Smooth muscle cell (in vitro differentiated cells): Measurements from ENCODE around the gene C18orf63. TPM values are rescaled to one million over a fixed set of nuclear protein-coding genes. Genes with fewer than 3 reads are reported as not detected.

Source experiments
- DNase-seq: peaks from one replicate; lab custom pipeline; 2025; ENCODE audit not compliant: unreplicated experiment; lab: John Stamatoyannopoulos, UW
- H2AFZ ChIP-seq: fragments of 200-600 bp; sonication (generic); 2 replicates; pipeline ENCODE4 v1.6.0; 2016; ENCODE audit warnings: antibody characterized with exemption, low read depth, mild to moderate bottlenecking
- H3F3A ChIP-seq: fragments of 200-600 bp; sonication (generic); 2 replicates; pipeline ENCODE4 v1.6.0; 2017; ENCODE audit warnings: antibody characterized with exemption, low read depth
- H3K27ac ChIP-seq: fragments of 200-600 bp; sonication (generic); 2 replicates; pipeline ENCODE4 v1.5.1; 2016; ENCODE audit warnings: low read depth, mild to moderate bottlenecking
- H3K27me3 ChIP-seq: fragments of 200-600 bp; sonication (generic); 2 replicates; pipeline ENCODE4 v1.6.1; 2016; ENCODE audit warnings: low read depth, mild to moderate bottlenecking
- H3K36me3 ChIP-seq: fragments of 200-600 bp; sonication (generic); 2 replicates; pipeline ENCODE4 v1.5.1; 2016; ENCODE audit warnings: low read depth
- H3K4me1 ChIP-seq: fragments of 200-600 bp; sonication (generic); 2 replicates; pipeline ENCODE4 v1.5.1; 2016; ENCODE audit warnings: low read depth
- H3K4me2 ChIP-seq: fragments of 200-600 bp; sonication (generic); 2 replicates; pipeline ENCODE4 v1.6.0; 2016; ENCODE audit warnings: mild to moderate bottlenecking
- H3K4me3 ChIP-seq: fragments of 200-600 bp; sonication (generic); 2 replicates; pipeline ENCODE4 v1.5.1; 2016; ENCODE audit warnings: mild to moderate bottlenecking
- H3K79me2 ChIP-seq: fragments of 200-600 bp; sonication (generic); 2 replicates; pipeline ENCODE4 v1.6.0; 2016; ENCODE audit warnings: low read depth, mild to moderate bottlenecking
- H3K9ac ChIP-seq: fragments of 200-600 bp; sonication (generic); 2 replicates; pipeline ENCODE4 v1.6.0; 2016; ENCODE audit warnings: low read depth
- H3K9me3 ChIP-seq: fragments of 200-600 bp; sonication (generic); replicated peaks from 2 replicates; pipeline ENCODE4 v1.5.1; 2016; ENCODE audit warnings: low read depth
- H4K20me1 ChIP-seq: fragments of 200-600 bp; sonication (generic); 2 replicates; pipeline ENCODE4 v1.6.0; 2016; ENCODE audit warnings: low read depth
- CTCF ChIP-seq: fragments of 200-600 bp; sonication (generic); IDR thresholded peaks from 2 replicates; pipeline ENCODE4 v1.5.1; 2017; ENCODE audit warnings: borderline replicate concordance, mild to moderate bottlenecking, antibody characterized with exemption; ENCODE audit not compliant: insufficient read depth, poor library complexity, severe bottlenecking
- WGBS: methylation state at CpG from one replicate; pipeline ENCODE4 v1.1.7; 2016; ENCODE audit warnings: low lambda C conversion rate; 5-methylcytosine and 5-hydroxymethylcytosine counted together
- polyA plus RNA-seq: library from polyadenylated mRNA; unstranded; fragments of >200 nt; fragmentation: Nextera tagmentation; extraction: Ambion mirVana; gene quantifications from 2 replicates; pipeline ENCODE4 v1.2.1, GENCODE V29; 2016
- total RNA-seq: library from RNA; depleted of rRNA; stranded (reverse); fragments of >200 nt; gene quantifications from 2 replicates; pipeline ENCODE4 v1.2.3, GENCODE V29; 2014

Gene C18orf63
- total and polyA plus RNA-seq, 2 experiments from 2014 or later = not detected

GRCh38 chr18:74282755-74283554 lies 32.7 kb upstream of the C18orf63 start:
- Histone ChIP-seq H4K20me1 (peaks cover 5% of the 10 kb centered on the region), H3K4me2 (peak overlapping the region; percentile 22), H3K27ac (no peak overlapping the region), H3K79me2 (peaks cover 53% of the 10 kb centered on the region), H3K4me3 (no peak overlapping the region), H3K27me3 (no peaks in the 10 kb centered on the region), H3F3A (no peaks in the 10 kb centered on the region), H3K4me1 (peaks cover 12% of the 10 kb centered on the region), H3K9ac (no peak overlapping the region), H3K36me3 (no peaks in the 10 kb centered on the region), H3K9me3 (no peaks in the 10 kb centered on the region), H2AFZ (no peak overlapping the region)
- no peak for TF ChIP-seq CTCF
- WGBS = 73% methylated on average over 10 of the region's 10 CpGs
- no peak for DNase-seq

- Histone ChIP-seq H3K4me3 (no peak overlapping the region), H3K4me1 (peaks cover 12% of the 10 kb centered on the region), H3F3A (no peaks in the 10 kb centered on the region), H3K36me3 (no peaks in the 10 kb centered on the region), H4K20me1 (peaks cover 5% of the 10 kb centered on the region), H3K79me2 (peaks cover 46% of the 10 kb centered on the region), H3K9me3 (no peaks in the 10 kb centered on the region), H3K27ac (no peak overlapping the region), H3K27me3 (no peaks in the 10 kb centered on the region), H3K4me2 (no peak overlapping the region), H3K9ac (no peak overlapping the region), H2AFZ (no peak overlapping the region)
- WGBS = 66% methylated on average over 10 of the region's 10 CpGs
- no peak for TF ChIP-seq CTCF
- DNase-seq = no peak
Observed at GRCh38 chr18:74283646-74284045, 32.0 kb upstream of the C18orf63 start.

GRCh38 chr18:74284191-74284979 lies 31.3 kb upstream of the C18orf63 start:
- peaks cover 40% of the 10 kb centered on the region for H3K79me2 ChIP-seq
- no peak overlapping the region for H3K27ac ChIP-seq
- 34% methylated on average over 11 of the region's 11 CpGs for WGBS
- peaks cover 5% of the 10 kb centered on the region for H4K20me1 ChIP-seq
- DNase-seq = no peak
- no peak overlapping the region for H3K4me3 ChIP-seq
- no peak overlapping the region for H3K4me2 ChIP-seq
- H2AFZ ChIP-seq = no peak overlapping the region
- no peaks in the 10 kb centered on the region for H3K36me3 ChIP-seq
- no peaks in the 10 kb centered on the region for H3K27me3 ChIP-seq
- no peak for TF ChIP-seq CTCF
- peaks cover 12% of the 10 kb centered on the region for H3K4me1 ChIP-seq
- H3K9me3 ChIP-seq = no peaks in the 10 kb centered on the region
- no peak overlapping the region for H3K9ac ChIP-seq
- H3F3A ChIP-seq = no peaks in the 10 kb centered on the region
